ENCODE data around the gene ITFG2. TPM values are rescaled to one million over a fixed set of nuclear protein-coding genes. Genes with fewer than 3 reads are reported as not detected.

The ITFG2 gene
- polyA plus RNA-seq, 1 donor (not counting 4 experiments of a cell fraction or from before 2014, with no cell fraction given) = 13.0 TPM

- no peaks in the 10 kb centered on the region for H3K27me3 ChIP-seq (ENCODE audit: control insufficient read depth, extremely low read depth, insufficient read depth, low read length)
- no peak overlapping the region for H2AFZ ChIP-seq (ENCODE audit: control insufficient read depth, low read length)
- H3K9me1 ChIP-seq (ENCODE audit: control insufficient read depth, extremely low read depth, insufficient read depth, low read length) = no peaks in the 10 kb centered on the region
- dilution Hi-C loops (cut with MboI; ENCODE audit: extremely low pct_ligation_motif_present, low sequenced_read_pairs) = no loop called here
- H3K4me2 ChIP-seq (ENCODE audit: control insufficient read depth, extremely low read depth, insufficient read depth, low read depth, low read length) = no peak overlapping the region
- H3K9me3 ChIP-seq (ENCODE audit: control insufficient read depth, low read depth, low read length) = no peaks in the 10 kb centered on the region
- no peak overlapping the region for H3K4me3 ChIP-seq (ENCODE audit: control insufficient read depth in 2 of 3, extremely low read depth in 1 of 3, insufficient read depth in 2 of 3, low read depth in 1 of 3, low read length in 3 of 3)
- no peak overlapping the region for H3K9ac ChIP-seq (ENCODE audit: control insufficient read depth, extremely low read depth, insufficient read depth, low read length)
- no peak overlapping the region for H3K27ac ChIP-seq (ENCODE audit: control insufficient read depth, insufficient read depth, low read length)
- peaks cover 0 to 8% of the 10 kb centered on the region in 2 experiments for H3K36me3 ChIP-seq (ENCODE audit: control insufficient read depth in 2 of 2, extremely low read depth in 1 of 2, insufficient read depth in 2 of 2, low read length in 2 of 2)
- H4K20me1 ChIP-seq (ENCODE audit: control insufficient read depth, extremely low read depth, insufficient read depth, low read length) = no peaks in the 10 kb centered on the region
- H3K79me2 ChIP-seq (ENCODE audit: control insufficient read depth, insufficient read depth, low read length) = no peaks in the 10 kb centered on the region
- DNase-seq (ENCODE audit: low read depth, low spot score) (no peak), FAIRE-seq (no peak)
- TF ChIP-seq CTCF (optimal IDR thresholded peaks at IDR 0.05 in 1 of 3, IDR thresholded peaks at IDR 0.05 in 1 of 3, conservative IDR thresholded peaks at IDR 0.05 in 1 of 3; ENCODE audit: extremely low read depth in 1 of 3, insufficient read depth in 2 of 3, low read length in 3 of 3) (no peak), EZH2 (IDR thresholded peaks at IDR 0.05; ENCODE audit: low read length) (no peak)
- H3K4me1 ChIP-seq (ENCODE audit: control insufficient read depth, extremely low read depth, insufficient read depth, low read length) = no peaks in the 10 kb centered on the region
Measured at GRCh38 chr12:2856051-2856450, 43.6 kb downstream of the ITFG2 start.

GRCh38 chr12:2857021-2857431, 44.6 kb downstream of the ITFG2 start, which contains the start of gene TEX52:
TSS of gene TEX52 (minus strand) at chr12:2857039. CDS start at chr12:2857026, 13 bp downstream.
- no peak within 1 kb of the TSS for H3K9ac ChIP-seq (ENCODE audit: control insufficient read depth, extremely low read depth, insufficient read depth, low read length)
- no peaks in the 10 kb centered on the region for H3K4me1 ChIP-seq (ENCODE audit: control insufficient read depth, extremely low read depth, insufficient read depth, low read length)
- no peak for DNase-seq (ENCODE audit: low read depth, low spot score)
- no peaks in the 10 kb centered on the region for H4K20me1 ChIP-seq (ENCODE audit: control insufficient read depth, extremely low read depth, insufficient read depth, low read length)
- H3K27ac ChIP-seq (ENCODE audit: control insufficient read depth, insufficient read depth, low read length) = no peak within 1 kb of the TSS
- H2AFZ ChIP-seq (ENCODE audit: control insufficient read depth, low read length) = no peak within 1 kb of the TSS
- no peak within 1 kb of the TSS for H3K4me3 ChIP-seq (ENCODE audit: control insufficient read depth in 2 of 3, extremely low read depth in 1 of 3, insufficient read depth in 2 of 3, low read depth in 1 of 3, low read length in 3 of 3)
- H3K4me2 ChIP-seq (ENCODE audit: control insufficient read depth, extremely low read depth, insufficient read depth, low read depth, low read length) = no peak within 1 kb of the TSS
- dilution Hi-C loops (cut with MboI; ENCODE audit: extremely low pct_ligation_motif_present, low sequenced_read_pairs) = no loop called here
- no peaks in the 10 kb centered on the region for H3K79me2 ChIP-seq (ENCODE audit: control insufficient read depth, insufficient read depth, low read length)
- peaks cover 0 to 8% of the 10 kb centered on the region in 2 experiments for H3K36me3 ChIP-seq (ENCODE audit: control insufficient read depth in 2 of 2, extremely low read depth in 1 of 2, insufficient read depth in 2 of 2, low read length in 2 of 2)
- no peaks in the 10 kb centered on the region for H3K27me3 ChIP-seq (ENCODE audit: control insufficient read depth, extremely low read depth, insufficient read depth, low read length)
- no peaks in the 10 kb centered on the region for H3K9me3 ChIP-seq (ENCODE audit: control insufficient read depth, low read depth, low read length)
- no peaks in the 10 kb centered on the region for H3K9me1 ChIP-seq (ENCODE audit: control insufficient read depth, extremely low read depth, insufficient read depth, low read length)
- TF ChIP-seq EZH2 (IDR thresholded peaks at IDR 0.05; ENCODE audit: low read length) (no peak), CTCF (optimal IDR thresholded peaks at IDR 0.05 in 1 of 3, IDR thresholded peaks at IDR 0.05 in 1 of 3, conservative IDR thresholded peaks at IDR 0.05 in 1 of 3; ENCODE audit: extremely low read depth in 1 of 3, insufficient read depth in 2 of 3, low read length in 3 of 3) (no peak)
- FAIRE-seq = no peak
